Kidney tubule cell (primary cell): ENCODE results near the gene DDAH1.

Experiments
- DNase-seq: peaks from one replicate; pipeline ENCODE4 v3.0.0-alpha.2; 2018; ENCODE audit warnings: low spot score

The DDAH1 gene

DNA sequence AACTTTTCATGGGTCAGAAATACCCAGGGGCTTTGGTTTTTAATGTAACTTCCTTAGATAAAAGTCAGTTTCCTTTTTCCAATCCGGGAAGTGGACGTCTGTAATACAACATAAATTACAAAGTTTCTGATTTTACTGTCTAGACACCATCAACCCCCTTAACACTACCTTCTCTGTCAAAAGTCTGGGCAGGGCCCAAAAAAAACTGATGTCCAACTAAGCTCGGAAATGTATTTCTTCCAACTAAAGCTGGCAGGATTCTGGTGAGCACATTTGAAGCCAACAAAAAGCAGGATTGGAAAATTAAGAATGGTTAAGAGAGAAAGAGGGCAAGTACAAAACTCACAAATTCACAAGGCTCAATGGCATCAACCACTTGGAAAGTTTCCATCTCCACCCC, 24.3 kb downstream of the DDAH1 start:
- no peak for DNase-seq

DNA sequence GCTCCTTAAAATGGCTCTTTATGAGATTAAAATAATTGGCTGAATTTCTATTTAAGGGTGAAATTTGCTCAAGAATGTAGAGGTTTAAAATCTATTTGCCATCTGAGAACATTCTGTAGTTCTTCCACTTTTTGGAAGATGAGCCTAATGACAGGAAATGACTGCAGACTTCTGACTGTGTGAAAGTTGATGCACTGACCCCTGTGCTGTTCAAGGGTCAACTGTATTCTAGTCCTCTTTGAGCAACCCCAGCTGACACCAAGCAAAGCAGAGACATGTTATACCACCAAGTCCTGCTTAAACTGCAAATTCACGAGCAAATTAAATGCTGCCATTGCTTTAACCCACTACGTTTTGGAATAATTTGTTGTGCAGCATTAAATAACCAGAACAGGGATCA, 26.6 kb downstream of the DDAH1 start:
- DNase-seq, result no peak

DNA sequence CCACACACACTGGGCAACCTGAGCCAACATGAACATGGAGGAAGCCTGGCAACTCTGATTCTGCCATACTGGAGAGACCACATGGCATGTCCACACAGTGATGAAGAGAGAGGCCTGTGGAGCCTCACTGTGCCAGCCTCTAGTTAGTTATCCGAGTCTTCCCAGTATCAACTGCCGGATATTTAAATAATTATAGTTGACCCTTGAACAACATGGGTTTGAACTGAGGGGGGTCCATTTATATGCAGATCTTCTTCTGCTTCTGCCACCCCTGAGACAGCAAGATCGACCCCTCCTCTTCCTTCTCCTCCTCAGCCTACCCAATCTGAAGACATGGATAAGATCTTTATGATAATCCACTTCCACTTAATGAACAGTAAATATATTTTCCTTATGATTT, 27.8 kb downstream of the DDAH1 start:
- no peak for DNase-seq

DNA sequence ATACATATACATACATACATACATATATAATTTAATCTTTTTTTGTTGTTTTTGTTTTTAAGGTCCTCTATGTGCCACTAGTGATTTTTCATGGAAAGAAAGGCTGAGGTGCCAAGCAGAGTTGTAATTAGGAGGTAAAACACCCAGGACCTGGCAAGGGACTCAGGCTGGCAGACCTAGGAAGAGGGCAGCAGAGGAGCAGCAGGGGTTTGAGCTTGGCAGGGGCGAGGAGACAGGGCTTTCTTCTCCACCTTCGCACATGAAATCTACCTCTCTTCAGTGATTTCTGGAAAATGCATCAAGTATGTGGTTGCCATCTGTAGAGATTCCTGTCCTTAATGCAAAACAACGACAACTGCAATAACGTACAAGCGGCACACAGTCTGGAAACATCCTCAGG, 31.9 kb downstream of the DDAH1 start:
- DNase-seq, result no peak

DNA sequence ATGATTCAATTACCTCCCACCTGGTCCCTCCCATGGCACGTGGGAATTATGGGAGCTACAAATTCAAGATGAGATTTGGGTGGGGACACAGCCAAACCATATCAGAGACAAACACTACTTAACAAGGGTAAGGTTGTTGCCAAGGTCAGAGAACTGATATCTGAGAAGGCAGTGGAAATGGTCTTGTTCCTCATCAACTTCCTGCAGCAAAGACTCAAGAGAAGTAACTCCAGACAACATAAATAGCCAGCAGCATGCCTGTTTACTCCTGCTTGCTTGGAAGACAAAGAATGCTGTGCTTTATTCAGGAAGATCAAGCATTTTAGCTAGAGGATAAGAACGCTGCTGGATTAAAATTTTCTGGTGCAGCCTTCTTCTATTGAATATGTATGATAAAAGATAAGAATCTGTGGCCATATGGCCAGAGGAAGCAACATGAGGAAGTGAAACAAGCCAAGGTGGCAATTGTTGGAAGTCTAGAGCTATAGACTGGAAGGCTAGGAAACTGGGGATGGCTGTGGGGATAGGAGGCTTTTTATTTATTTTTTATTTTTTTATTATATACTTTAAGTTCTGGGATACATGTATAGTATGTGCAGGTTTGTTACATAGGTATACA, 36.4 kb downstream of the DDAH1 start:
- DNase-seq, result no peak

DNA sequence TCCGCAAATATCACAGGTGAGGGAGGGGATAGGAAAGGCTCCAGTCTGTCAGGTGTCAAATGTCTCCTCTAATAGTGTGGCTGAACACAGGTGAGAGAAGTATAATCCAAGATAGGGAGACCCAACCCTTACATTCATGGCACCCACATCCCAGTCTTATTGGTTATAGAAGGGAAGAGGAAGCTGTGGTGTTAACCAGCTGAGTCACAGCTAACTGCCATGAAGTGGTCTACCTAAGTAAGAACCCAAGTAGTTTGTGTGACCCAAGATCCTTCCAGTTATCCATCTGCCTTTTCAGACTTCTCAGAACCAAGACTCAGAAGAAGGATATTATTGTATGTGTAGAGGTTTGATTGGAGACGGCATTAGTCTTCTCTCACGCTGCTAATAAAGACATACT, 37.1 kb downstream of the DDAH1 start:
- DNase-seq, result peak; percentile 23

DNA sequence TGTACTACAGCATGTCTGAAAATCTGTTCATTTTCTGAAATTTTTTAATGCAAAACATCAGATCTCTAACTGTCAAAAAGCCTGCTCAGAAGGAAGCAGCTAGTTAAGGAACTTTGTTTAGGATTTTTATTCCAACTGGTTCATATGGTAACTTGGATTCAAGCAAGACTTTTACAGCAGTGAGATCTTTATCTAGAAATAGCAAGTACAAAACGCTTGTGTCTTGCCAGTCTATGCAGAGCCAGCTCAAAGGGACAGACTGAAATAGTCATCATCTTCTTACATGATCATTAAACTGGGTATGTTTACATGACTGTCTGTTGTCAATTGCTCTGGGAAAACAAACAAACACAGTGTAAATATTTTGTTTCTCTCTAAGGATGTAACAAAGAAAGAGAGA, 37.6 kb downstream of the DDAH1 start:
- DNase-seq, result no peak

DNA sequence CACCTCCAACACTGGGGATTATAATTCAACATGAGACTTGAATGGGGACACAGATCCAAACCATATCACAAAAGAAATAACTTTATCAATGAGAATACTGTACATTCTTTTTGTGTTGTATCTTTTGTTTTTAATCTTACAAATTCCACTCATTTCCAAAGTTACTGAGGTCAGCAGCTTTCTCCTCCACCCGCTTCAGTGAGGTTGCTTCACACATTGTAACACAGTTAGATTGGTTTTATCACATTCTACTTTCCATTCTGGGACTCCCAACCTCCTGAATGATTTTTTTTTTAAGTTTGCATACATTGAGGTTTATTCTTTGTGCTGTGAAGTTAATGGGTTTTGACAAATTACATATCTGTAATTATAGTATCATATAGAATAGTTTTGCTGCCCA, 43.8 kb downstream of the DDAH1 start:
- no peak for DNase-seq

DNA sequence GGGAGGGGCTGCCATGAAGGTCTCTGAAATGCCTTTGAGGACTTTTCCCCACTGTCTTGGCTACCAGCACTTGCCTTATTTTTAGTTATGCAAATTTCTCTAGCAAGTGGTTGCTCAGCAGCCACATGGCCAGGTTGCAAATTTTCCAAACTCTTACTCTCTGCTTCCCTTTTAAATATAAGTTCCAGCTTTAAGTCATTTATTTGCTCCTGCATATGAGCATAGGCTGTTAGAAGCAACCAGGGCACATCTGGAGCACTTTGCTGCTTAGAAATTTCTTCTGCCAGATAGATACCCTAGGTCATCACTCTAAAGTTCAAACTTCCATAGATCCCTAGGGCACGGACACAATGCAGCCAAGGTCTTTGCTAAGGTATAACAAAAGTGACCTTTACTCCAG, 44.8 kb downstream of the DDAH1 start:
- no peak for DNase-seq

DNA sequence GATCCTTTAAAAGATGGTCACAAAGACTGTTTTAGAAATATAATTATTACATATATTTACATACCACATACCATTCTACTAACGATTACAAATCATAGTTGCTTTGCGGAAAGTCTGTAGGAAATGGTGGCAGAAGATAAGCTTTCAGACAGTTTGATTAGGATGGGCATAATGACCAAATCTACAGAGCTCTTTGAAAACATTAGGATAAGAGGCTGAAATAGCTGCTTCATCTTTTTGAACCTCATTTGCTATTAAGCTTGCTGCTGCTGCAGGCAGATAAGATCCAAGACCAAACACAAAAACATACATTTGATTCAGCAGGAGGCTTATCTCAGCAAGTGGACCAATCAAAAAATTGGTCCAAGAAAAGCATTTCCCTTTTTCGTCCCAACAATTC, 47.1 kb downstream of the DDAH1 start:
- DNase-seq, result no peak

DNA sequence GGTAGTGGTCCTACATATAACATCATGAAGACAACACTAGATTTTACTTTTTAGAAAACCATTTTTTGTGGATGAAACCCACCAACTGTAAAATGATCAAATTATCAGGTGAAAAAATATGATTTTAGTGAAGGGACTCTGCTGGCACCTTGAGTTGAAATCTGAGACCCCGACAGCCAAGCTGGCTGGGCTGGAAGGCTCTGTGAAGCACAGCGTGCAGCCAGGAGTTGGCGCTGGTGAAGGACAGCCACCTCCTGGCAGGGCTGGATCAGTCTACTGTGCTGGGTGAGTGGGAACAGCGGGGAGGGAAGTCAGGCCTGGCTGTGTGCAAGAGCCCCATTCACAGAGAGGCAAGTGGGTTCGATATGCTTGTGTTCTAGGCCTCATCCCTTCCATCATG, 47.9 kb downstream of the DDAH1 start:
- no peak for DNase-seq

DNA sequence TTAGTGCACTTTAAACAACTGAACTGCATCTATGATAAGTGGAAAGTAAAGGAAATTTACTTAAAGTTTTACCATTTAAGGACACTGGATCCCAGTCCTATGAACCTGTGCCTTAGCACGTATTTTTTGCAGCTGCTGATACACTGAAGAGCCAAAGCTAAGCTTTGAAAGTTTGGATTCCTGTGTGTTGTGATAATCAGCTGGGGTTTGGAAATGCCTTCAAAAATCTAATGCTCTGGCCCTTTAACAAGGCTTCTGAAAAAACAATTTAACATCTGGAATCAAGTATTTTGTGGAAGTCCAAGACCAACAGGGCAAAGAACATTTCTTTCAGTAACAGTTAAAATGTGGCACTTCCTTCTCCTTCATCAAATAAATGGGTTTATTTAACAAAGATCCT, 51.8 kb downstream of the DDAH1 start:
- no peak for DNase-seq

DNA sequence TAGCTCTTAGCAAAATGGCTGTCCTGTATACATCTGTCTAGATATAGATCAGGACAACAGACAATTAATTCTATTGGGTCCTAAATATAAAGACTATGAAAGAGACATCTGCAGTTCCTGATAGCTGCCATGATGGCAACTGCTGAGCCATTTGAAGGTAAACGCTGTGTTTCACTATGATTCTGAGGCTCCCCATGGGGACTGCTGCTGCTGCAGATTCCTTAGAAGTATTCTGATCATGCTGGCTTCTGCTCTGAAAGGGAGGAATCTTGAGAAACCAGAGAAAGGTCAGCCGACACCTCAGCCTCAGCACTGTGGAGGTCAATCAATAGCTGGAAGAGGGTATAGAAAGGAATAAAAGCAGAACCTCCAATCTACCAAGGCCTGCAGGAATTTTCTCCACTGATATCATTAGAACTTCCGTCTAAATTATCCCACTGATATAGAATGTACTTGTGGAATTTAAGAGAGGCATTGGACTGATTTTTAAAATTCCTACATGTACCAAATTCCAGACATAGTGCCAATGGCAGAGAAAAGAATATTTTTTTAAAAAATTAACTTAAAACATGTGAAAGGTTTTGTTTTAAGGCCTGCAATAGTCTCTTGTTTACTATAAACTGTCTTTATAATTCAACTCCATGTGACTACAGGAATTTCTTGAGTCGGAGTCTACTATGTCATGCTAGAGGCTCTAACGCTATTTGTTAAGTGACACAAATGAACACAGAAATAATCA, 53.2 kb downstream of the DDAH1 start:
- no peak for DNase-seq

DNA sequence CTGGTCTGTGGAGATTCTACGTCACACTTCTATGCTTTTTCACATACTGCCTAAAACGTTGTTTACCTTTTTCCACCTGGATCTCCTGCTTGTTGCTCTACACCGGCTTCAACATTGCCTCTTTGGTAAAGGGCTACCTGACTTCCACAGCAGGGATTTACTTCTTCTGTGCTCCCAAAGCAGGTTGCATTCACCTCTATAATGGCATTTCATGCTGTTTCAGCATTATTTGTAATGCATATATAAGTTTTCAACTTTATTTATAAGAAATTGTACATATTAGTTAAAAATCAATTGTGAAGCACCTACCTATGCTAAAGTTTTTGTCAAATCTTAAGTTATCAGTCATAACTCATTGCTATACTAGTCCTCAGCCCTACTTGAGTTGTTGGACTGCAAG, 55.4 kb downstream of the DDAH1 start:
- no peak for DNase-seq

DNA sequence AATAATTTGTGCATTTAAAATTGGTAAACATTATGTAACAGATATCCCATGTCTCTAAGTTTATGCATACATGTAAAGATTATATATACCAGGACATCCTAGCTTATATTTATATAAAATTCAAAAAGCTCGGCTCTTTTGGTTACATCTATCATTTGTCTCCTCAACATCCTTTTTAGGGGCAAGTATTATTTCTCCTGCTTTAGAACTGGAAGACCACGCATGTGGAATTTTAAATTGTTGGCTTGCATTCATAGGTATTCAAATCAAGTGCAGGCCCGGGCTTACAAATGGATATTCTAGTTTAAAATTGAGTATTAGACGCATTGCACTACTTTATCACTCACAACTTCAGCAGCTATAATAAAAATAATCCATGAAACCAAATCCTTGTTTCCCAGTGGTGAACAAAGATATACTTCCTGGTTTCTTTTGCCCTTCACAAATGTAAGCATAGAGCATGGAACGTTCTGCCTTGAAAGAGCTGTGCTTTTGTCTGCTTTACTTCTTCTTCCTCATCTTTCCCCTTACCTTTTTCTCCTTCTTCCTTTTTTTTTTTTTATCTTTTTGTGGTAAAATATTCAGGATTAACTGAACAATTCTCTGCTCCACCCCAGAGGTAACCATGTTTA, 57.1 kb downstream of the DDAH1 start:
- peak; percentile 30 for DNase-seq

DNA sequence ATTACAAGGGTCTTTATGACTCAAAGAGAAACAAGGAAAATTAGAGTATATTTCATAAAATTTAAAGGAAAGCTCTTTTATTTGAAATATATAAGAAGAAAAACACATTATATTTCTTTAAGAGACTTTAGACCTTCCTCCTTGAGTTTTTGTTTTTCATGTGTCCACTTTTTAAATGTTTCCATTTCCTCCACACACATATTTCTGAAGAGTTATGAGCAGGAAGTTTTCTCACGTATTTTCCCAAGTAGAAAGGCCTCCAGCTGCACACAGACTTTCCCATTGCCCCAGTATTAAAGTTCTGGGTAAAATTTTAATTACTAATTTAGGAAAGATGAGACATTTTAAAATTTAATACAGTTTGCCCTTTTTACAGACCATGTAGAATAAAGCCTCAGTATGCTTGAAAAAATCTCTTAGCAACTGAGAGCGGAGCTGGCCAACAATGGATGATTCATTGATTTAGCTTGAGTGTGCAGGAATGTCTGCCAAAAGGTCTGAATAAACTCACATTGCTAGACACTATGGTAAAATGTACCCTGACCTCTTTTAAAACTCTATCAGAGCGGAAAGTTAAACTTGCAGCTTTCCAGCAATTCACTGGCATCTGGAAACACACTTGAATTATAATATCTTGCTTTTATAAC, 57.9 kb downstream of the DDAH1 start:
- DNase-seq, result peak; percentile 93

DNA sequence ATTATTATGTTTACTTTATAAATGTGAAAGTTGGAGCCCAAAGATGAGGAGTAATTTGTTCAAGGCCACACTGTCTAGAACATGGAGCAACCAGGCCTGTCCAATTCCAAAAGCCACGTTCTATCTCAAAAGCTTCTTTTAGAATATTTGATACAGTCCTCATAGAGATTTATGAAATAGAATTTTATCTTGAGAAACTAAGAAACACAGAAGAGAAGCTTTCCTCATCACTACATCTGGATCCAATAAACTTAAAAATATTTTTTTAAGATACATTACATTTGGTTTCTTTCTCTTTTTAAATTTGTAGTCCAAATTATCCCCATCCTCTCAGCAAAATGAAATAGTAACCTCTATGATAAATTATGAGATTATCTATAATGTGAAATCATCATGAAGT, 58.9 kb downstream of the DDAH1 start:
- no peak for DNase-seq

DNA sequence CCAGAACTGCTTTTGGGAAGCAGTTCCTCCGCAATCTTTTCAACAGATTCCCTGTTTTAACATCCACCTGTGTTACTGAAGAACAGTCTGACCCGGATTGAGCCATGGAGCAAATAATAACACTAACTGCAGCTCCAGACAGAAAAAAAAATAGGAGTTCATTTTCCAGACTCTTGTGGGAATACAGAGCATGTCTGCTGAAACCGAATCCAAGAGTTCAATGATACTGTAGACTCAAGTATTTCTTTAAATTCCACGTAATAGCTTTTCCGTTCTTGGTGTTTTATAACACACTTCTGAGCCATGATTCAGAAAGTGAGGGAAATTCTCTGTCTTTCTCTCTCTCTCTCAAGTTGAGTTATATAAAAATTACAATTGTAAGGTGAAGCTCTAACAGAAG, 60.6 kb downstream of the DDAH1 start:
- DNase-seq, result no peak

DNA sequence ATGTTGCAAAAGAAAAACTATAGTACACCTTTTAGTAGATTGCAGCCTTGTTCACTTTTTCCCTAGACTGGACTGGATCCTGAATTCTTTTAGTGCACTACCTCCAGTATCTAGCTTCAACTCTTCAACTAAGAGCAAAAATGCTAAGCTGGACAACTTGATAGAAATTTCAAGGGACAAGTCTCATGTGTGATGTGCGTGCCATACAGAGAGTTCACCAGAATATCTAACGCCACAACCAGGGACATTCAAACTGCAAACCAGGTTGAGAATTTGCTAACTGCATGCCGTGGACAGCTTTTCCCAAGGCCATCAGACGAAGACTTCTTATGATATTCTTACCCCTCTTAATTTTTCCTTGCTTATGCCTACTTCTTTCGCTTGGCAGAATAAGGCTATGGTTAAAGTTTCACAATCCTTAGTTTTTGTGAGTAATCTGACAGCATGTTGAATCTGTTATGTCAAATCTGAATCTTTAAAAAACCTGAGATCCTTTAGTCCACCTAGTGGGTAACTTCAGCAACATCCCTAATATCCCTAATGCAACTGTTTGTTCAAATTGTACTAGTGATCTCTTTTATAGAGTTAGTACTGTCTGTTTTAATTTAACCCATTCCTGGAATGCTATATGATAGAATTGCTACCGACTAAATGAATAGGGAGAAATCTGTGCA, 66.4 kb downstream of the DDAH1 start:
- peak; percentile 59 for DNase-seq

DNA sequence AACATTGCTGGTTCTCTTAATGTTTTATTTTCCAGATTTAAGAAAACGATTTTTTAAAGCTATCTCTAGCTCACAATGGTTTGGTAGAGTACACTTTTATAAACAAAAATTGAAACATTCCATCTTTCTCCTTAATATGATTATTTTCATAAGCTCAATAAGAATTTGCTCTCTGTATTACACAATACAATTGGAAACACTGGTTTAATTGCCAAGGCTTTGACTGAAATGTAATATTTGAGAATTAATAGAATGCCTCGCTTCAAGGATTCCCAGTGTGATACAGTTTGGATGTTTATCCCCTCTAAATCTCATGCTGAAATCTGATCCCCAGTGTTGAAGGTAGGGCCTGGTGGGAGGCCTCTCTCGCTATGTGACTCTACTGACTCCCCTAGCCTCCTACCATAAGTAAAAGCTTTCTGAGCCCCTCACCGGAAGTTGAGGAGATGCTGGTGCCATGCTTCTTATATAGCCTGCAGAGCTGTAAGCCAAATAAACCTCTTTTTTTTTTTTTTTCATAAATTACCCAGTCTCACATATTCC, 67.4 kb downstream of the DDAH1 start:
- DNase-seq, result no peak

DNA sequence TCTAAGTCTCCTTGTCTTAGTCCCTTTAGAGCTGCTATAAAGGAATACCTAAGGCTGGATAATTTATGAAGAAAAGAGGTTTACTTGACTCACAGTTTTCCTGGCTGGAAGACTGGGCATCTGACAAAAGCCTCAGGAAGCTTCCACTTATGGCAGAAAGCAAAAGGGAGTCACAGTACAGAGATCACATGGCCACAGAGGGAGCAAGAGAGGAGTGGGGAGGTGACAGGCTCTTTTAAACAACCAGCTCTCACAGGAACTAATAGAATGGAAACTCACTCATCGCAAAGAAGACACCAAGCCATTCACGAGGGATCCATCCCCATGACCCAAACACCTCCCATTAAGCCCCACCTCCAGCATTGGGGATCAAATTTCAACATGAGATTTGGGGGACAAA, 68.8 kb downstream of the DDAH1 start:
- no peak for DNase-seq

DNA sequence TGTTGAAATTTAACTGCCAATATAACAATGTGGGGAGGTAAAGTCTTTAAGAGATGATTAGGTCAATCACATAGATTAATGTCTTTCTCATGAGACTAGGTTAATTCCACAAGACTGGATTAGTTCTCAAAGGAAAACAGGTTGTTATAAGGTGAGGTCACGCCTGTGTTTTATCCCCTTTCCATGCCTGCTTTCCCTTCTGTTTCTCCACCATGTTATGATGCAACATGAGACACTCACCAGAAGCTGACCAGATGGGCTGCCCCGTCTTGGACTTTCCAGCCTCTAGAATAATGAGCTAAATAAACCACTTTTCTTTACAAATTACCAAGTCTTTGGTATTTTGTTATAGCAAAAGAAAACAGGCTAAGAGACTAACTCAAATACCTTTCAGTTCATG, 70.8 kb downstream of the DDAH1 start:
- DNase-seq, result no peak
